ENCODE results near the gene UBE2S.
A peak's percentile ranks its signal among the peaks of the same experiment; 100 is the strongest.

The UBE2S gene

DNA sequence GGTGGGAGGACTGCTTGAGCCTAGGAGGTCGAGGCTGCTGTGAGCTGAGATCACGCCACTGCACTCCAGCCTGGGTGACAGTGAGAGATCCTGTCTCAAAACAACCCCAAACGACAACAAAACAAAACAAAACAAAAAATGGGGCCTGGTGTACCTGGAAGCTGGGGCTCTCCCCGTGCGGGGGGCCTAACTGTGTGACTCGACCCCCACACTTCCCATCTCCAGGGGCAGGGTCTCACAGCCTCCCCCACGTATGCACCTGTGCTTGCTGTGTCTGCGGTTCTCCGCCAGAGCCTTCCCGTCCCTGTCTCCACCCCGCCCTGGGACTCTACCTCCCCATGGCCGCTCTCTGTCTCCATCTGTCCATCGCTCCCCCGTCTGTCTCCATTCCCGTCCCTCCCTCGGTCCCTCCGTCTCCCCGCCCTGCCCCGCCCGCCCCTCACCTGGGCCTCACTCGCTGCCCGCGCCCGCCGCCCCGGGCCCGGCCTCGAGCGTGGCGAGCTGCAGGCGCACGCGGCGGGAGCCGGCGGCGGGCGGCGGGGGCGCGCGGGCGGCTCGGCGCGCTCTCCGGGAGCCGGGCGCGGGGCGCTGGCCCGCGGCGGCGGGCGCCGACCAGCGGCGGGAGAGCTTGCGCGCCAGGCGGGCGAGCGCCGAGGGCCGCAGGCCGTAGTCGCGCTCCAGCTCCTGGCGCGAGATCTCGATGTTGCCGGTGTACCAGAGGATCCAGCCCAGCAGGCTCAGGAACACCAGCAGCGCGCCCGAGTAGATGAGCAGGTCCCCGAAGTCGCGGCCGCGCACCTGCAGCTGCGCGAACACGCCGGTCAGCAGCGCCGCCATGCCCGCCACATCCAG lies 24.1 kb downstream of the UBE2S start:
- no peaks in the 10 kb centered on the region for H3K9me3 ChIP-seq (ENCODE audit: severe bottlenecking)
- peaks cover 31% of the 10 kb centered on the region for H3K36me3 ChIP-seq (ENCODE audit: low read depth)
- TF ChIP-seq, protein P1, sequence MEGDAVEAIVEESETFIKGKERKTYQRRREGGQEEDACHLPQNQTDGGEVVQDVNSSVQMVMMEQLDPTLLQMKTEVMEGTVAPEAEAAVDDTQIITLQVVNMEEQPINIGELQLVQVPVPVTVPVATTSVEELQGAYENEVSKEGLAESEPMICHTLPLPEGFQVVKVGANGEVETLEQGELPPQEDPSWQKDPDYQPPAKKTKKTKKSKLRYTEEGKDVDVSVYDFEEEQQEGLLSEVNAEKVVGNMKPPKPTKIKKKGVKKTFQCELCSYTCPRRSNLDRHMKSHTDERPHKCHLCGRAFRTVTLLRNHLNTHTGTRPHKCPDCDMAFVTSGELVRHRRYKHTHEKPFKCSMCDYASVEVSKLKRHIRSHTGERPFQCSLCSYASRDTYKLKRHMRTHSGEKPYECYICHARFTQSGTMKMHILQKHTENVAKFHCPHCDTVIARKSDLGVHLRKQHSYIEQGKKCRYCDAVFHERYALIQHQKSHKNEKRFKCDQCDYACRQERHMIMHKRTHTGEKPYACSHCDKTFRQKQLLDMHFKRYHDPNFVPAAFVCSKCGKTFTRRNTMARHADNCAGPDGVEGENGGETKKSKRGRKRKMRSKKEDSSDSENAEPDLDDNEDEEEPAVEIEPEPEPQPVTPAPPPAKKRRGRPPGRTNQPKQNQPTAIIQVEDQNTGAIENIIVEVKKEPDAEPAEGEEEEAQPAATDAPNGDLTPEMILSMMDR (IDR thresholded peaks at IDR 0.05; ENCODE audit: poor library complexity, severe bottlenecking), result peak; percentile 52
- peak overlapping the region; percentile 73 for H3K4me3 ChIP-seq (ENCODE audit: severe bottlenecking)
- H3K27ac ChIP-seq (ENCODE audit: poor library complexity, severe bottlenecking), result peak overlapping the region; percentile 93
- peaks cover 9% of the 10 kb centered on the region for H3K4me1 ChIP-seq (ENCODE audit: insufficient read depth, poor library complexity, severe bottlenecking)
- ATAC-seq (ENCODE audit: low read depth) (peak; percentile 35), DNase-seq (ENCODE audit: low spot score) (no peak)
- no peaks in the 10 kb centered on the region for H3K27me3 ChIP-seq (ENCODE audit: insufficient read depth, poor library complexity, severe bottlenecking)

DNA sequence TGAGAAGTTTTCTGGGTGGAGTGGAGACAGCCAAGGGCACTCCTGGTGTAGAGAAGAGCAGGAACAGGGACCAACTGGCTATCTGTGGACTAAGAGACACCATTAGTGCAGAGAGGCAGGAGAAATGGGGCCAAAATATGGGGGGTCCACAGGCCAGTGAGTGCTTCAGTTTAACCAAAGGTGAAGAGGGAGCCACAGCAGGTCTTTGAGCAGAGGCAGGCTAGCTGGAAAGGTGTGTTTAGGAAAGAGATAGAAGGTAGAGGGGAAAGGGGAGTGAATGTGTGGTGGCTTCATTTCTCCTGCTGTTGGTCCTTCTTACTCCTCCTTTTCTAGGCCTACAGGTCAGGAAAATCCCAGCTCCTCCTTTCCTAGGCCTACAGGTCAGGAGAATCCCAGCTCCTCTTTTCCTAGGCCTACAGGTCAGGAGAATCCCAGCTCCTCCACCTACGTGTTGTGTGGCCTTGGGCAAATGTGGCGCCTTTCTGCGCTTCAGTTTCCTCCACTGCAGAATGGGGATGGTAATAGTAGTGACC lies 25.0 kb downstream of the UBE2S start:
- peak overlapping the region; percentile 93 for H3K27ac ChIP-seq (ENCODE audit: poor library complexity, severe bottlenecking)
- TF ChIP-seq, protein P1 (IDR thresholded peaks at IDR 0.05; ENCODE audit: poor library complexity, severe bottlenecking), result no peak
- H3K36me3 ChIP-seq (ENCODE audit: low read depth), result peaks cover 22% of the 10 kb centered on the region
- H3K27me3 ChIP-seq (ENCODE audit: insufficient read depth, poor library complexity, severe bottlenecking), result no peaks in the 10 kb centered on the region
- DNase-seq (ENCODE audit: low spot score) (no peak), ATAC-seq (ENCODE audit: low read depth) (no peak)
- H3K9me3 ChIP-seq (ENCODE audit: severe bottlenecking), result no peaks in the 10 kb centered on the region
- H3K4me1 ChIP-seq (ENCODE audit: insufficient read depth, poor library complexity, severe bottlenecking), result peaks cover 7% of the 10 kb centered on the region
- H3K4me3 ChIP-seq (ENCODE audit: severe bottlenecking), result peak overlapping the region; percentile 73

DNA sequence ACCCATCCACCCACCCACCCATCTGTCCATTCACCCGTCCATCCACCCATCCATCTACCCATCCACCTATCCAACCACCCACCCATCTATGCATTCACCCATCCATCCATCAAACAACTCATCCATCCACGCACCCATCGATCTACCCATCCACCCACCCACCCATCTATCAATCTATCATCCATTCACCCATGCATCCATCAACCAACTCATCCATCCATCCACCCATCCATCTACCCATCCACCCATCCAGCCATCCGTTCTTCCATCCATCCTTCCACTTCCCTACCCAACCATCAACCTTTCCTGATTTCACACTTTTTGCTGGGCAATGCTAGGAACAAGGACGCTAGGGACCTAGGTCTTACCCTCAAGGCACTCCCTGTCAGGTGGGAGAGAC lies 25.6 kb downstream of the UBE2S start:
- H3K4me3 ChIP-seq (ENCODE audit: severe bottlenecking), result no peak overlapping the region
- TF ChIP-seq, protein P1 (IDR thresholded peaks at IDR 0.05; ENCODE audit: poor library complexity, severe bottlenecking), result no peak
- DNase-seq (ENCODE audit: low spot score) (no peak), ATAC-seq (ENCODE audit: low read depth) (no peak)
- H3K4me1 ChIP-seq (ENCODE audit: insufficient read depth, poor library complexity, severe bottlenecking), result peaks cover 5% of the 10 kb centered on the region
- H3K27me3 ChIP-seq (ENCODE audit: insufficient read depth, poor library complexity, severe bottlenecking), result no peaks in the 10 kb centered on the region
- H3K36me3 ChIP-seq (ENCODE audit: low read depth), result peaks cover 16% of the 10 kb centered on the region
- H3K27ac ChIP-seq (ENCODE audit: poor library complexity, severe bottlenecking), result no peak overlapping the region
- no peaks in the 10 kb centered on the region for H3K9me3 ChIP-seq (ENCODE audit: severe bottlenecking)

DNA sequence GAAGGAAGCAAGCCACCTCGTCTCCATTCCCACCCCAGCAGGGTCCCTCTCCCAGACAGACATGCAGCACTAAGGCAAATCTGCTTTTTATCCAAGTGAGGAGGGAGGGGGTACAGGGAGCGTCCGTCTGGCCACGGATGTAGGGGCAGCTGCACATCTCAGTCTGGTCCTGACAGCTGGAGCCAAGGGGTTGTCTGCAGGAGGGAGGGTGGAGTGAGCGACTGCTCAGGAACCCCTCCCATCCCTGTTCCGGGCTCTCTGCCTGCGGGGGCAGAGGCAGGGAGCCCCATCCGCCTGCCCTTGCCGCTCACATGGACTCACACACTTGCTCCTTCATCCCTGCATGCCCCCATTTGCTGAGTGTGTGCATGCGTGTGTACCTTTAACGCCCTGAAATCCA lies 28.4 kb downstream of the UBE2S start:
- DNase-seq (ENCODE audit: low spot score), result no peak
- TF ChIP-seq, protein P1 (IDR thresholded peaks at IDR 0.05; ENCODE audit: poor library complexity, severe bottlenecking), result no peak
- no peaks in the 10 kb centered on the region for H3K27me3 ChIP-seq (ENCODE audit: insufficient read depth, poor library complexity, severe bottlenecking)
- no peak overlapping the region for H3K4me3 ChIP-seq (ENCODE audit: severe bottlenecking)
- peaks cover 11% of the 10 kb centered on the region for H3K4me1 ChIP-seq (ENCODE audit: insufficient read depth, poor library complexity, severe bottlenecking)
- ATAC-seq (ENCODE audit: low read depth), result no peak
- peaks cover 5% of the 10 kb centered on the region; the same call in 1 of the 2 replicates for H3K36me3 ChIP-seq (ENCODE audit: low read depth)
- no peak overlapping the region for H3K27ac ChIP-seq (ENCODE audit: poor library complexity, severe bottlenecking)
- H3K9me3 ChIP-seq (ENCODE audit: severe bottlenecking), result no peaks in the 10 kb centered on the region

Data from RWPE2 (cell line).